HL-60 (cell line): ENCODE data around the gene PKP1.

Experiments used
- DNase-seq, 2 experiments: peaks; one replicate each; pipeline ENCODE4 v3.0.0-alpha.2; 2010 to 2020; ENCODE audit warnings: low read depth in 1 of 2, low spot score in 1 of 2
- H3K27ac ChIP-seq: fragments of 250-450 bp; sonication (Bioruptor Pico); replicated peaks from 2 replicates; pipeline ENCODE4 v1.5.1; 2020; ENCODE audit warnings: mild to moderate bottlenecking, moderate library complexity
- H3K27me3 ChIP-seq: fragments of 250-450 bp; sonication (Bioruptor Pico); 2 replicates; pipeline ENCODE4 v1.5.1; 2021; ENCODE audit warnings: mild to moderate bottlenecking, moderate library complexity; ENCODE audit not compliant: insufficient read depth, poor library complexity, severe bottlenecking
- H3K4me3 ChIP-seq: replicated peaks from 2 replicates; pipeline ENCODE4 v1.5.1; 2011; ENCODE audit warnings: mild to moderate bottlenecking, control low read depth, low read length; ENCODE audit not compliant: insufficient read depth
- CTCF ChIP-seq: IDR thresholded peaks from one replicate; pipeline ENCODE4 v1.5.1; 2011; ENCODE audit warnings: low read length, control low read depth, inconsistent platforms; ENCODE audit not compliant: insufficient read depth
- GABPA ChIP-seq: IDR thresholded peaks from 2 replicates; pipeline ENCODE4 v1.6.1; 2012; ENCODE audit warnings: low read depth
- POLR2AphosphoS5 ChIP-seq: IDR thresholded peaks from 2 replicates; pipeline ENCODE4 v1.6.1; 2012; ENCODE audit warnings: low read depth
- REST ChIP-seq: IDR thresholded peaks from 2 replicates; pipeline ENCODE4 v1.6.1; 2012; ENCODE audit warnings: low read depth; ENCODE audit not compliant: insufficient replicate concordance
- SPI1 ChIP-seq: IDR thresholded peaks from 2 replicates; pipeline ENCODE4 v1.6.1; 2012; ENCODE audit warnings: low read depth, mild to moderate bottlenecking, borderline replicate concordance

PKP1 gene

GRCh38 chr1:201281573-201281972, 1.7 kb upstream of the PKP1 start:
- H3K27ac ChIP-seq, result no peak overlapping the region
- peaks cover 33% of the 10 kb centered on the region for H3K27me3 ChIP-seq
- no peak overlapping the region for H3K4me3 ChIP-seq
- TF ChIP-seq CTCF (no peak), REST (no peak), POLR2AphosphoS5 (no peak), SPI1 (no peak), GABPA (no peak)
- no peak for DNase-seq

GRCh38 chr1:201282216-201282615, 1.1 kb upstream of the PKP1 start:
- Histone ChIP-seq H3K27me3 (peaks cover 33% of the 10 kb centered on the region), H3K4me3 (no peak overlapping the region)
- no peak for DNase-seq

More at GRCh38 chr1:201282216-201282615, 1.1 kb upstream of the PKP1 start:
- TF ChIP-seq REST (no peak), SPI1 (no peak), CTCF (no peak), GABPA (no peak), POLR2AphosphoS5 (no peak)
- no peak overlapping the region for H3K27ac ChIP-seq
